ENCODE data around the gene FANCC. TPM values are rescaled to one million over a fixed set of nuclear protein-coding genes. Genes with fewer than 3 reads are reported as not detected.

FANCC gene
- total and polyA plus RNA-seq, 2 of the 13 experiments (the other 11 are each of a cell fraction or from before 2014, with no cell fraction given), result 7.4 to 8.6 TPM

GRCh38 chr9:95316794-95317118 lies 753 bp downstream of the FANCC start (continued):
- TF ChIP-seq HOXA9 (CRISPR knock-in tag; IDR thresholded peaks at IDR 0.05; ENCODE audit: borderline replicate concordance) (no peak), ZNF800 (CRISPR knock-in tag; IDR thresholded peaks at IDR 0.05) (no peak), EHMT2 (IDR thresholded peaks at IDR 0.05; ENCODE audit: borderline replicate concordance, low read depth, low read length) (no peak), ZNF879 (CRISPR knock-in tag; IDR thresholded peaks at IDR 0.05) (no peak), ZNF232 (CRISPR knock-in tag; IDR thresholded peaks at IDR 0.05; ENCODE audit: borderline replicate concordance) (no peak), ARNT (IDR thresholded peaks at IDR 0.05) (no peak), ZNF136 (CRISPR knock-in tag; IDR thresholded peaks at IDR 0.05; ENCODE audit: low read depth) (no peak), ZNF430 (CRISPR knock-in tag; IDR thresholded peaks at IDR 0.05) (no peak), TFDP1 (CRISPR knock-in tag; IDR thresholded peaks at IDR 0.05; ENCODE audit: borderline replicate concordance) (peak; percentile 41; the same call in 1 of the 2 replicates), TOE1 (CRISPR knock-in tag; IDR thresholded peaks at IDR 0.05) (no peak), ZSCAN25 (CRISPR knock-in tag; IDR thresholded peaks at IDR 0.05) (peak; percentile 90), ZNF562 (CRISPR knock-in tag; IDR thresholded peaks at IDR 0.05; ENCODE audit: borderline replicate concordance) (no peak), RNF2 (conservative IDR thresholded peaks at IDR 0.05; ENCODE audit: low read depth) (no peak), CAMTA2 (CRISPR knock-in tag; IDR thresholded peaks at IDR 0.05; ENCODE audit: borderline replicate concordance) (no peak), SOX6 (IDR thresholded peaks at IDR 0.05) (no peak), SOX6 (CRISPR knock-in tag; IDR thresholded peaks at IDR 0.05) (no peak), NR2F6 (IDR thresholded peaks at IDR 0.05) (0 out of 2 replicates have a peak, but pooled peaks have one; percentile 23), NR2F6 (CRISPR knock-in tag; IDR thresholded peaks at IDR 0.05) (no peak), EP300 (IDR thresholded peaks at IDR 0.05; ENCODE audit: low read depth in 2 of 2, low read length in 2 of 2) (peak in 1 of 2 experiments; percentile 52; a peak in 1 of 4 replicates), EP300 (CRISPR knock-in tag; IDR thresholded peaks at IDR 0.05; ENCODE audit: borderline replicate concordance) (no peak), ZBTB44 (CRISPR knock-in tag; IDR thresholded peaks at IDR 0.05) (no peak)
- TF ChIP-seq, protein P1, sequence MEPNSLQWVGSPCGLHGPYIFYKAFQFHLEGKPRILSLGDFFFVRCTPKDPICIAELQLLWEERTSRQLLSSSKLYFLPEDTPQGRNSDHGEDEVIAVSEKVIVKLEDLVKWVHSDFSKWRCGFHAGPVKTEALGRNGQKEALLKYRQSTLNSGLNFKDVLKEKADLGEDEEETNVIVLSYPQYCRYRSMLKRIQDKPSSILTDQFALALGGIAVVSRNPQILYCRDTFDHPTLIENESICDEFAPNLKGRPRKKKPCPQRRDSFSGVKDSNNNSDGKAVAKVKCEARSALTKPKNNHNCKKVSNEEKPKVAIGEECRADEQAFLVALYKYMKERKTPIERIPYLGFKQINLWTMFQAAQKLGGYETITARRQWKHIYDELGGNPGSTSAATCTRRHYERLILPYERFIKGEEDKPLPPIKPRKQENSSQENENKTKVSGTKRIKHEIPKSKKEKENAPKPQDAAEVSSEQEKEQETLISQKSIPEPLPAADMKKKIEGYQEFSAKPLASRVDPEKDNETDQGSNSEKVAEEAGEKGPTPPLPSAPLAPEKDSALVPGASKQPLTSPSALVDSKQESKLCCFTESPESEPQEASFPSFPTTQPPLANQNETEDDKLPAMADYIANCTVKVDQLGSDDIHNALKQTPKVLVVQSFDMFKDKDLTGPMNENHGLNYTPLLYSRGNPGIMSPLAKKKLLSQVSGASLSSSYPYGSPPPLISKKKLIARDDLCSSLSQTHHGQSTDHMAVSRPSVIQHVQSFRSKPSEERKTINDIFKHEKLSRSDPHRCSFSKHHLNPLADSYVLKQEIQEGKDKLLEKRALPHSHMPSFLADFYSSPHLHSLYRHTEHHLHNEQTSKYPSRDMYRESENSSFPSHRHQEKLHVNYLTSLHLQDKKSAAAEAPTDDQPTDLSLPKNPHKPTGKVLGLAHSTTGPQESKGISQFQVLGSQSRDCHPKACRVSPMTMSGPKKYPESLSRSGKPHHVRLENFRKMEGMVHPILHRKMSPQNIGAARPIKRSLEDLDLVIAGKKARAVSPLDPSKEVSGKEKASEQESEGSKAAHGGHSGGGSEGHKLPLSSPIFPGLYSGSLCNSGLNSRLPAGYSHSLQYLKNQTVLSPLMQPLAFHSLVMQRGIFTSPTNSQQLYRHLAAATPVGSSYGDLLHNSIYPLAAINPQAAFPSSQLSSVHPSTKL (CRISPR knock-in tag; IDR thresholded peaks at IDR 0.05), result no peak
